ENCODE measurements around the gene ARHGAP22.

DNA sequence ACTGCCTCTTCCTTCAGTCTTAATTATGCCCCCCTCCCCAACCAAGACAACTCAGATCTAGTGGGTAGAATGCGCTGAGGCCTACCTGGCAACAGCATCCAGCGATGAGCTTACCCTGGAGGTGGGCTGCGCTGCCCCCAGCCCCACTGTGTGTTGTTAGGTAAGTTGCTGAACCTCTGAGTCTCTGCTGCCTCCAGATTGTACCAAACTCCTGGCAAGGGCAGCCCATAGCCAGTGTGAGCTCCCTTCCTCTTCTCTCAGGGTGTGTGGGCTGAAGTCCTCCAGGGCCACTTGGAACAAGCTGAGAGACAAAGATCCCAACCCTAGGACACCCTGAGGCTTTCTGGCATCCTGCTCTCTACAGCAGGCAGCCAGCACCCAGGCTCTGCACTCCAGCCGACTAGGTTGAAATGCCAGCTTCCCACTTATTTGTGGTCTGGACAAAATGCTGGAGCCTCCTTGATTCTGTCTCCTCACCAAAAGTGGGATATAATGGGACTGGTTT, 135.3 kb downstream of the ARHGAP22 start:
- TF ChIP-seq, protein P1, sequence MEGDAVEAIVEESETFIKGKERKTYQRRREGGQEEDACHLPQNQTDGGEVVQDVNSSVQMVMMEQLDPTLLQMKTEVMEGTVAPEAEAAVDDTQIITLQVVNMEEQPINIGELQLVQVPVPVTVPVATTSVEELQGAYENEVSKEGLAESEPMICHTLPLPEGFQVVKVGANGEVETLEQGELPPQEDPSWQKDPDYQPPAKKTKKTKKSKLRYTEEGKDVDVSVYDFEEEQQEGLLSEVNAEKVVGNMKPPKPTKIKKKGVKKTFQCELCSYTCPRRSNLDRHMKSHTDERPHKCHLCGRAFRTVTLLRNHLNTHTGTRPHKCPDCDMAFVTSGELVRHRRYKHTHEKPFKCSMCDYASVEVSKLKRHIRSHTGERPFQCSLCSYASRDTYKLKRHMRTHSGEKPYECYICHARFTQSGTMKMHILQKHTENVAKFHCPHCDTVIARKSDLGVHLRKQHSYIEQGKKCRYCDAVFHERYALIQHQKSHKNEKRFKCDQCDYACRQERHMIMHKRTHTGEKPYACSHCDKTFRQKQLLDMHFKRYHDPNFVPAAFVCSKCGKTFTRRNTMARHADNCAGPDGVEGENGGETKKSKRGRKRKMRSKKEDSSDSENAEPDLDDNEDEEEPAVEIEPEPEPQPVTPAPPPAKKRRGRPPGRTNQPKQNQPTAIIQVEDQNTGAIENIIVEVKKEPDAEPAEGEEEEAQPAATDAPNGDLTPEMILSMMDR (IDR thresholded peaks at IDR 0.05): no peak
- TF ChIP-seq, protein P2, sequence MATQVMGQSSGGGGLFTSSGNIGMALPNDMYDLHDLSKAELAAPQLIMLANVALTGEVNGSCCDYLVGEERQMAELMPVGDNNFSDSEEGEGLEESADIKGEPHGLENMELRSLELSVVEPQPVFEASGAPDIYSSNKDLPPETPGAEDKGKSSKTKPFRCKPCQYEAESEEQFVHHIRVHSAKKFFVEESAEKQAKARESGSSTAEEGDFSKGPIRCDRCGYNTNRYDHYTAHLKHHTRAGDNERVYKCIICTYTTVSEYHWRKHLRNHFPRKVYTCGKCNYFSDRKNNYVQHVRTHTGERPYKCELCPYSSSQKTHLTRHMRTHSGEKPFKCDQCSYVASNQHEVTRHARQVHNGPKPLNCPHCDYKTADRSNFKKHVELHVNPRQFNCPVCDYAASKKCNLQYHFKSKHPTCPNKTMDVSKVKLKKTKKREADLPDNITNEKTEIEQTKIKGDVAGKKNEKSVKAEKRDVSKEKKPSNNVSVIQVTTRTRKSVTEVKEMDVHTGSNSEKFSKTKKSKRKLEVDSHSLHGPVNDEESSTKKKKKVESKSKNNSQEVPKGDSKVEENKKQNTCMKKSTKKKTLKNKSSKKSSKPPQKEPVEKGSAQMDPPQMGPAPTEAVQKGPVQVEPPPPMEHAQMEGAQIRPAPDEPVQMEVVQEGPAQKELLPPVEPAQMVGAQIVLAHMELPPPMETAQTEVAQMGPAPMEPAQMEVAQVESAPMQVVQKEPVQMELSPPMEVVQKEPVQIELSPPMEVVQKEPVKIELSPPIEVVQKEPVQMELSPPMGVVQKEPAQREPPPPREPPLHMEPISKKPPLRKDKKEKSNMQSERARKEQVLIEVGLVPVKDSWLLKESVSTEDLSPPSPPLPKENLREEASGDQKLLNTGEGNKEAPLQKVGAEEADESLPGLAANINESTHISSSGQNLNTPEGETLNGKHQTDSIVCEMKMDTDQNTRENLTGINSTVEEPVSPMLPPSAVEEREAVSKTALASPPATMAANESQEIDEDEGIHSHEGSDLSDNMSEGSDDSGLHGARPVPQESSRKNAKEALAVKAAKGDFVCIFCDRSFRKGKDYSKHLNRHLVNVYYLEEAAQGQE (IDR thresholded peaks at IDR 0.05; ENCODE audit: insufficient read depth in 1 of 2, low read depth in 2 of 2, low read length in 1 of 2): no peak
- TF ChIP-seq SIN3A (IDR thresholded peaks at IDR 0.05; ENCODE audit: borderline replicate concordance, insufficient read depth, low read depth, low read length) (no peak), POLR2AphosphoS5 (IDR thresholded peaks at IDR 0.05; ENCODE audit: low read depth, low read length) (no peak)
